HepG2 (cell line): Measurements from ENCODE around the gene MRPL36. TPM values are rescaled to one million over a fixed set of nuclear protein-coding genes. Genes with fewer than 3 reads are reported as not detected.
A peak's percentile ranks its signal among the peaks of the same experiment; 100 is the strongest.

Experiments used
- BORCS8-MEF2B ChIP-seq: sonication (generic); formaldehyde crosslinking; IDR thresholded peaks from 2 replicates; pipeline ENCODE4 v1.8.0; 2022; ENCODE audit warnings: mild to moderate bottlenecking, missing genetic modification reagents
- CBX5 ChIP-seq: sonication (generic); formaldehyde crosslinking; IDR thresholded peaks from 2 replicates; pipeline ENCODE4 v1.4.0; 2020; ENCODE audit warnings: missing genetic modification reagents, borderline replicate concordance
- KAT7 ChIP-seq: IDR thresholded peaks from 2 replicates; pipeline ENCODE4 v1.6.1; 2018; ENCODE audit warnings: borderline replicate concordance, missing compliant biosample characterization
- KLF12 ChIP-seq: sonication (generic); formaldehyde crosslinking; IDR thresholded peaks from 2 replicates; pipeline ENCODE4 v1.4.0; 2020; ENCODE audit warnings: missing genetic modification reagents, borderline replicate concordance
- ZNF512B ChIP-seq: sonication (generic); formaldehyde crosslinking; IDR thresholded peaks from 2 replicates; pipeline ENCODE4 v1.5.1; 2020; ENCODE audit warnings: missing genetic modification reagents, mild to moderate bottlenecking, borderline replicate concordance
- ZNF570 ChIP-seq: sonication (generic); formaldehyde crosslinking; IDR thresholded peaks from 2 replicates; pipeline ENCODE4 v1.4.0; 2020; ENCODE audit warnings: mild to moderate bottlenecking, missing genetic modification reagents, borderline replicate concordance
- ZNF777 ChIP-seq: sonication (generic); formaldehyde crosslinking; IDR thresholded peaks from 2 replicates; pipeline ENCODE4 v1.4.0; 2020; ENCODE audit warnings: missing genetic modification reagents
- polyA plus RNA-seq, 8 experiments: library from polyadenylated mRNA; depleted of rRNA in 3 of 8; stranded (reverse) in 7 of 8; unstranded in 1 of 8; fragments of >200 nt; fragmentation: Illumina TruSeq in 4 of 8; extraction: Trizol in 4 of 8; gene quantifications; 2 replicates each; pipeline versions ENCODE4 v1.2.1 to v1.2.3, GENCODE V29; 2011 to 2016; ENCODE audit warnings: low read depth in 4 of 8, missing spikeins in 1 of 8, mixed read lengths in 1 of 8; ENCODE audit not compliant: insufficient read depth in 1 of 8
- total RNA-seq, 5 experiments: library from RNA; depleted of rRNA; stranded (reverse); fragments of >200 nt; fragmentation: Illumina TruSeq; extraction: Trizol; gene quantifications; 2 replicates each; pipeline ENCODE4 v1.2.3, GENCODE V29; 2016; ENCODE audit warnings: low read depth in 1 of 5
- TF ChIP-seq, protein P1 (sequence below): sonication (generic); formaldehyde crosslinking; IDR thresholded peaks from 2 replicates; pipeline ENCODE4 v1.4.0; 2020; ENCODE audit warnings: missing genetic modification reagents
- TF ChIP-seq, protein P2 (sequence below): fragments of 450-650 bp; IDR thresholded peaks from 2 replicates; pipeline ENCODE4 v1.6.1; 2017; ENCODE audit warnings: mild to moderate bottlenecking
- TF ChIP-seq, protein P3 (sequence below): sonication (generic); formaldehyde crosslinking; IDR thresholded peaks from 2 replicates; pipeline ENCODE4 v1.5.0; 2020; ENCODE audit warnings: missing genetic modification reagents
- TF ChIP-seq, protein P4 (sequence below): sonication (generic); formaldehyde crosslinking; IDR thresholded peaks from 2 replicates; pipeline ENCODE4 v1.8.0; 2022; ENCODE audit warnings: missing genetic modification reagents, mild to moderate bottlenecking, inconsistent platforms, borderline replicate concordance
- TF ChIP-seq, protein P5 (sequence below): sonication (generic); formaldehyde crosslinking; IDR thresholded peaks from 2 replicates; pipeline ENCODE4 v1.4.0; 2020; ENCODE audit warnings: mild to moderate bottlenecking, low read depth, missing genetic modification reagents
- TF ChIP-seq, protein P6 (sequence below): sonication (generic); formaldehyde crosslinking; conservative IDR thresholded peaks from 2 replicates; pipeline ENCODE4 v1.8.0; 2022; ENCODE audit warnings: low read depth, missing genetic modification reagents

MRPL36 gene
- total and polyA plus RNA-seq, 2 of the 13 experiments (the other 11 are each of a cell fraction or from before 2014, with no cell fraction given) = 71.3 to 113 TPM

DNA sequence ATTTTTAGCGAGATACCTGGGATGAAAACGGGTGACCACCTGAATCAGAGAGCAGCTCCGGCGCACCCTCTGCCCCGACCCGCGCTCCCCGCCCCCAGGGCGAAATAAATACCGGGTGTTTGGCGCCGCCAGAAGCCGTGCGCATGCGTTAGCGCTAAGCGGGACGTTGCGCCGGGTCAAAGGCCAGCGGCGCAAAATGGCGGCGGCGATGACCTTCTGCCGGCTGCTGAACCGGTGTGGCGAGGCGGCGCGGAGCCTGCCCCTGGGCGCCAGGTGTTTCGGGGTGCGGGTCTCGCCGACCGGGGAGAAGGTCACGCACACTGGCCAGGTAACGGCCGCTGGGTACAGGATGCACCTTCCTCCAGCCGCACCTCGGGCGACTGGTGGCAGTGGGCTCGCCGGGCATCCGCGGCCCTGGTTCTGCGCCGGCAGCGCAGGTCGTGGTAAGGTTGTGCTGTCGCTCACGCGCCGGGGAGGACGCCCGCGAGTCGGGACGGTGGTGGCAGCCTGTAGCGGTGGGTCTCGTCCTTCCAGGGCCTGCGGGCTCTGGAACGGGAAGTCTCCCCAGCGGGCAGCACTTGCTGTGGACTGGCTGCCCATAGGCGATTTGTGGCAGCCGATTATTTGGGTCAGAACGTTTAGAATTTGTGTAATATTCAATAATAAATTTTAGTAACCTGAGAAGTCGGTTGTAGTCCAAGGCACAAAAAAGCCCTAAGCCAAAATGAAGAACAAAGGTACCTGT is 1.8 kb upstream of the MRPL36 start, which contains the start of gene NDUFS6 (continued):
- TF ChIP-seq, protein P1, sequence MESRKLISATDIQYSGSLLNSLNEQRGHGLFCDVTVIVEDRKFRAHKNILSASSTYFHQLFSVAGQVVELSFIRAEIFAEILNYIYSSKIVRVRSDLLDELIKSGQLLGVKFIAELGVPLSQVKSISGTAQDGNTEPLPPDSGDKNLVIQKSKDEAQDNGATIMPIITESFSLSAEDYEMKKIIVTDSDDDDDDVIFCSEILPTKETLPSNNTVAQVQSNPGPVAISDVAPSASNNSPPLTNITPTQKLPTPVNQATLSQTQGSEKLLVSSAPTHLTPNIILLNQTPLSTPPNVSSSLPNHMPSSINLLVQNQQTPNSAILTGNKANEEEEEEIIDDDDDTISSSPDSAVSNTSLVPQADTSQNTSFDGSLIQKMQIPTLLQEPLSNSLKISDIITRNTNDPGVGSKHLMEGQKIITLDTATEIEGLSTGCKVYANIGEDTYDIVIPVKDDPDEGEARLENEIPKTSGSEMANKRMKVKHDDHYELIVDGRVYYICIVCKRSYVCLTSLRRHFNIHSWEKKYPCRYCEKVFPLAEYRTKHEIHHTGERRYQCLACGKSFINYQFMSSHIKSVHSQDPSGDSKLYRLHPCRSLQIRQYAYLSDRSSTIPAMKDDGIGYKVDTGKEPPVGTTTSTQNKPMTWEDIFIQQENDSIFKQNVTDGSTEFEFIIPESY = no peak
- TF ChIP-seq ZNF570 (CRISPR knock-in tag) (no peak), CBX5 (CRISPR knock-in tag) (no peak), ZNF777 (CRISPR knock-in tag) (peak; percentile 58; the same call in 1 of the 2 replicates), KLF12 (CRISPR knock-in tag) (no peak), KAT7 (CRISPR knock-in tag) (peak; percentile 78; the same call in 1 of the 2 replicates), ZNF512B (CRISPR knock-in tag) (no peak), BORCS8-MEF2B (CRISPR knock-in tag) (peak; percentile 85)
- TF ChIP-seq, protein P2, sequence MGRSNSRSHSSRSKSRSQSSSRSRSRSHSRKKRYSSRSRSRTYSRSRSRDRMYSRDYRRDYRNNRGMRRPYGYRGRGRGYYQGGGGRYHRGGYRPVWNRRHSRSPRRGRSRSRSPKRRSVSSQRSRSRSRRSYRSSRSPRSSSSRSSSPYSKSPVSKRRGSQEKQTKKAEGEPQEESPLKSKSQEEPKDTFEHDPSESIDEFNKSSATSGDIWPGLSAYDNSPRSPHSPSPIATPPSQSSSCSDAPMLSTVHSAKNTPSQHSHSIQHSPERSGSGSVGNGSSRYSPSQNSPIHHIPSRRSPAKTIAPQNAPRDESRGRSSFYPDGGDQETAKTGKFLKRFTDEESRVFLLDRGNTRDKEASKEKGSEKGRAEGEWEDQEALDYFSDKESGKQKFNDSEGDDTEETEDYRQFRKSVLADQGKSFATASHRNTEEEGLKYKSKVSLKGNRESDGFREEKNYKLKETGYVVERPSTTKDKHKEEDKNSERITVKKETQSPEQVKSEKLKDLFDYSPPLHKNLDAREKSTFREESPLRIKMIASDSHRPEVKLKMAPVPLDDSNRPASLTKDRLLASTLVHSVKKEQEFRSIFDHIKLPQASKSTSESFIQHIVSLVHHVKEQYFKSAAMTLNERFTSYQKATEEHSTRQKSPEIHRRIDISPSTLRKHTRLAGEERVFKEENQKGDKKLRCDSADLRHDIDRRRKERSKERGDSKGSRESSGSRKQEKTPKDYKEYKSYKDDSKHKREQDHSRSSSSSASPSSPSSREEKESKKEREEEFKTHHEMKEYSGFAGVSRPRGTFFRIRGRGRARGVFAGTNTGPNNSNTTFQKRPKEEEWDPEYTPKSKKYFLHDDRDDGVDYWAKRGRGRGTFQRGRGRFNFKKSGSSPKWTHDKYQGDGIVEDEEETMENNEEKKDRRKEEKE = no peak
- TF ChIP-seq, protein P3, sequence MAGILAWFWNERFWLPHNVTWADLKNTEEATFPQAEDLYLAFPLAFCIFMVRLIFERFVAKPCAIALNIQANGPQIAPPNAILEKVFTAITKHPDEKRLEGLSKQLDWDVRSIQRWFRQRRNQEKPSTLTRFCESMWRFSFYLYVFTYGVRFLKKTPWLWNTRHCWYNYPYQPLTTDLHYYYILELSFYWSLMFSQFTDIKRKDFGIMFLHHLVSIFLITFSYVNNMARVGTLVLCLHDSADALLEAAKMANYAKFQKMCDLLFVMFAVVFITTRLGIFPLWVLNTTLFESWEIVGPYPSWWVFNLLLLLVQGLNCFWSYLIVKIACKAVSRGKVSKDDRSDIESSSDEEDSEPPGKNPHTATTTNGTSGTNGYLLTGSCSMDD (CRISPR knock-in tag) = no peak
- TF ChIP-seq, protein P4, sequence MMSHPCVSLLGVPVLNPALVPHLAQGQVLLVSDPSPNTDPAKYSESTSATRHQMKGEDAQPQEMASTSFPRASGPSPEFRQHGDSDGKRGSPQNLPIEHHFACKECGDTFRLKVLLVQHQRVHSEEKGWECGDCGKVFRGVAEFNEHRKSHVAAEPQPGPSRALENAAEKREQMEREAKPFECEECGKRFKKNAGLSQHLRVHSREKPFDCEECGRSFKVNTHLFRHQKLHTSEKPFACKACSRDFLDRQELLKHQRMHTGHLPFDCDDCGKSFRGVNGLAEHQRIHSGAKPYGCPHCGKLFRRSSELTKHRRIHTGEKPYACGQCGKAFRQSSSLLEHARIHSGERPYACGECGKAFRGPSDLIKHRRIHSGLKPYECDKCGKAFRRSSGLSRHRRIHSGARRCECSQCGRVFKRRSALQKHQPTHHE (CRISPR knock-in tag) = no peak
- TF ChIP-seq, protein P5, sequence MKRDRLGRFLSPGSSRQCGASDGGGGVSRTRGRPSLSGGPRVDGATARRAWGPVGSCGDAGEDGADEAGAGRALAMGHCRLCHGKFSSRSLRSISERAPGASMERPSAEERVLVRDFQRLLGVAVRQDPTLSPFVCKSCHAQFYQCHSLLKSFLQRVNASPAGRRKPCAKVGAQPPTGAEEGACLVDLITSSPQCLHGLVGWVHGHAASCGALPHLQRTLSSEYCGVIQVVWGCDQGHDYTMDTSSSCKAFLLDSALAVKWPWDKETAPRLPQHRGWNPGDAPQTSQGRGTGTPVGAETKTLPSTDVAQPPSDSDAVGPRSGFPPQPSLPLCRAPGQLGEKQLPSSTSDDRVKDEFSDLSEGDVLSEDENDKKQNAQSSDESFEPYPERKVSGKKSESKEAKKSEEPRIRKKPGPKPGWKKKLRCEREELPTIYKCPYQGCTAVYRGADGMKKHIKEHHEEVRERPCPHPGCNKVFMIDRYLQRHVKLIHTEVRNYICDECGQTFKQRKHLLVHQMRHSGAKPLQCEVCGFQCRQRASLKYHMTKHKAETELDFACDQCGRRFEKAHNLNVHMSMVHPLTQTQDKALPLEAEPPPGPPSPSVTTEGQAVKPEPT (CRISPR knock-in tag) = peak; percentile 85; the same call in 1 of the 2 replicates
- TF ChIP-seq, protein P6, sequence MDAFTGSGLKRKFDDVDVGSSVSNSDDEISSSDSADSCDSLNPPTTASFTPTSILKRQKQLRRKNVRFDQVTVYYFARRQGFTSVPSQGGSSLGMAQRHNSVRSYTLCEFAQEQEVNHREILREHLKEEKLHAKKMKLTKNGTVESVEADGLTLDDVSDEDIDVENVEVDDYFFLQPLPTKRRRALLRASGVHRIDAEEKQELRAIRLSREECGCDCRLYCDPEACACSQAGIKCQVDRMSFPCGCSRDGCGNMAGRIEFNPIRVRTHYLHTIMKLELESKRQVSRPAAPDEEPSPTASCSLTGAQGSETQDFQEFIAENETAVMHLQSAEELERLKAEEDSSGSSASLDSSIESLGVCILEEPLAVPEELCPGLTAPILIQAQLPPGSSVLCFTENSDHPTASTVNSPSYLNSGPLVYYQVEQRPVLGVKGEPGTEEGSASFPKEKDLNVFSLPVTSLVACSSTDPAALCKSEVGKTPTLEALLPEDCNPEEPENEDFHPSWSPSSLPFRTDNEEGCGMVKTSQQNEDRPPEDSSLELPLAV (CRISPR knock-in tag) = 0 out of 2 replicates have a peak, but pooled peaks have one; percentile 67
